ENCODE results near the gene CCDC71L. TPM values are rescaled to one million over a fixed set of nuclear protein-coding genes. Genes with fewer than 3 reads are reported as not detected.
A peak's percentile ranks its signal among the peaks of the same experiment; 100 is the strongest.

CCDC71L gene
- total RNA-seq, 1 experiment from 2014 or later: 11.0 TPM

DNA sequence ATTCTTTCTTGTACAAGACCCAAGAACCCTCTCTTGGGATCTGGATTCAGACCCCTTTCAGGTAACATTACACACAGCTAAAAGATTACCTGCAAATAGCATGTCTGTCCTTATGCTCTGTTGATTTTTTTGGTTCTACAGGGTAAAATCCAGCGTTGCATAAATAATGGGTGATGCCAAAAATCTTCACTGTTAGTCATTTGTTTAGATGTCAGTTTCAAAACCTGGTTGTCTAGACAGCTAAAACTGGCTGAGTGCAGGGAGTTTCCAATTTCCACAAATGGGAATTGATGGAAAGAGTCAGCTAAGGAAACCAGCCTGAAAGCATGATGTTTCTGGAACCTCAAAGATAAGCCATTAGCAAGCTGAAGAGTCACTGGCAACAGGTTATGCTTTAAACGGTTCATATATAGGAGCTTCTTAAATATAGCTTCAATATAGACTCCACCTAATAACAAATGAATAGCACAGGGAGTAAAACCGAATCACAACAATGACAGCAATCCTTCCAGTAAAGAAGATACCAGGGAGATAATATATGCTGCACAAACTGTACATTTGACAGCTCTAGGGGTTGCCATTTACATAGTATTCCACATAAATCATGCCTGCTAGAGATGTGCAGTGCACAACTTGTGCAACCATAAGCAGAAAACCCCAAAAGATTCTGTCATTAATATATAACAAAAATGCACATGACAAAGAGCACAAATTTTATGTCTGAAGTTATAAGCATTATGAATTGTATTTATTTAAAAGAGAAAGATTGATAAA is 20.4 kb downstream of the CCDC71L start:
- H3K27me3 ChIP-seq: no peaks in the 10 kb centered on the region
- H3K4me3 ChIP-seq: no peak overlapping the region
- H3K36me3 ChIP-seq: no peaks in the 10 kb centered on the region
- DNase-seq: peak; percentile 11
- H3K9me3 ChIP-seq: no peaks in the 10 kb centered on the region

DNA sequence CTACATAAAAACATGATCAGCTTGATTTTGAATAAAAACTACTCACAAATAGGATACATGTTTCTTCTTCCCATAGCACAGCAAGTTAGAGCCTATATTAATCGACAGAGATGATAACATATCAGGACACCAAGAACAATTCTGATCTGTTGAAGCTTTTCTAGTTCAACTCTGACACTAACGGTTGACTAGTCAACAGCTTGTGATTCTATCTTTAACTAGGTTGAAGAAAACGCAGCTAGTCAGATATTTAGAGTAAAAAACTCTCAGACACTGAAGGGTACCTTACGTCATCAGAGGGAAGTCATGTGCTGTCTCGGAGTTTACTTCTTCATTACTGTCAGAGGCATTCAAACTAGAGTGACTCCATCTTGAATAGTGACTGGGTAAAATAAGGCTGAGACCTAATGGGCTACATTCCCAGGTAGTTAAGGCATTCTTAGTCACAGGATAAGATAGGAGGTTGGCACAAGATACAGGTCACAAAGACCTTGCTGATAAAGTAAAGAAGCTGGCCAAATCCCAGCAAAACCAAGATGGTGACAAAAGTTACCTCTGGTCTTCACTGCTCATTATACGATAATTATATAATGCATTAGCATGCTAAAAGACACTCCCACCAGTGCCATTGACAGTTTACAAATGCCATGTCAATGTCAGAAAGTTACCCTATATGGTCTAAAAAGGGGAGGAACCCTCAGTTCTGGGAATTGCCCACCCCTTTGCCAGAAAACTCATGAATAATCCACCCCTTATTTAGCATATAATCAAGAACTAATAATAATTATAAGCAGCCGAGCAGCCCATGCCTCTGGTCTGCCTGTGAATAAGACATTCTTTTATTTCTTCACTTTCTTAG is 21.3 kb downstream of the CCDC71L start:
- H3K9me3 ChIP-seq: no peaks in the 10 kb centered on the region
- no peak for DNase-seq
- H3K4me3 ChIP-seq: no peak overlapping the region
- no peaks in the 10 kb centered on the region for H3K36me3 ChIP-seq
- no peaks in the 10 kb centered on the region for H3K27me3 ChIP-seq

DNA sequence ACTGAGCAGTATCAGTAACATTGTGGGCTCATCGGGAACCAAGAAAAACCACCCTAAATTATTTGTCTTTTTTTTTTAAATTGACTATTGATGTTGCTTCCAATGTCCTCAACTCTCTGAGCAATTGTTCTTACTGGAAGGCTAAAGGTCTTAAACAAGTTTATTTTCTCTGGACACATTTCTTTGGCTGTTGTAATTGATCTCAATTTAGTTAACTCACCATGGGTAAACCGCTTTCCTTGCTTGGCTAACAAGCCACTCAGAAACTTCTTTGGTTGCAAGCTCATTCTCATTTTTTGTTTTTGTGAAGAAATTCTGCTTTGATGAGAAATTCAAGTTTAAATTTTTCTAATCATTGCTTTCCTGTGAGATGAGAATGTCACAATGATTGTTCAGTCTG is 25.5 kb downstream of the CCDC71L start:
- H3K4me3 ChIP-seq: no peak overlapping the region
- no peaks in the 10 kb centered on the region for H3K9me3 ChIP-seq
- no peak for DNase-seq
- no peaks in the 10 kb centered on the region for H3K36me3 ChIP-seq
- no peaks in the 10 kb centered on the region for H3K27me3 ChIP-seq

DNA sequence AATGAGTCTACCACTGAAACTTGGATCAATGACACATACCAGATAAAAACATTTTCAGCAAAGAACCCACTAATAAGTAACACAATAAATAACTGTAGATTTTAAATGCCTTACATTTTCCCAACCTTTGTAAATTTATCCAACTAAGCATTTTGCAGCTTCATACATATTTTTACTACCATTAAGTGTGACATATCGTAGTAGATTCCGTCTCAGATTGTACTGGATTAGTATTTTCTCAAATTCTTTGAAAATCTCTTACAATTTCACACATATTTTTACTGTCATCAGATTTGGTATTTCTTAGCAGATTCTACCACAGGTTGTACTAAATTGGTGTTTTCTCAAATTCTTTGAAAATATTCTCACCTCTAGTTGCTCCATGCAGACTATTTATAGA is 26.0 kb downstream of the CCDC71L start:
- no peak for DNase-seq
- Histone ChIP-seq H3K4me3 (no peak overlapping the region), H3K36me3 (no peaks in the 10 kb centered on the region), H3K27me3 (no peaks in the 10 kb centered on the region), H3K9me3 (no peaks in the 10 kb centered on the region)

DNA sequence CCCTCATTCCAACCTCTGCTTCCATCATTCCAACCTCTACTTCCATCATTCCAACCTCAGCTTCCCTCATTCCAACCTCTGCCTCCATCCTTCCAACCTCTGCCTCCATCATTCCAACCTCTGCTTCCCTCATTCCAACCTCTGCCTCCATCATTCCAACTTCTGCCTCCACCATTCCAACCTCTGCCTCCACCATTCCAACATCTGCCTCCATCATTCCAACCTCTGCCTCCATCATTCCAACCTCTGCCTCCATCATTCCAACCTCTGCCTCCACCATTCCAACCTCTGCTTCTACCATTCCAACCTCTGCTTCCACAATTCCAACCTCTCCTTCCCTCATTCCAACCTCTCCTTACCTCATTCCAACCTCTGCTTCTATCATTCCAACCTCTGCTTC is 30.3 kb downstream of the CCDC71L start:
- Histone ChIP-seq H3K9me3 (no peaks in the 10 kb centered on the region), H3K36me3 (no peaks in the 10 kb centered on the region), H3K27me3 (no peaks in the 10 kb centered on the region), H3K4me3 (no peak overlapping the region)
- DNase-seq: no peak

DNA sequence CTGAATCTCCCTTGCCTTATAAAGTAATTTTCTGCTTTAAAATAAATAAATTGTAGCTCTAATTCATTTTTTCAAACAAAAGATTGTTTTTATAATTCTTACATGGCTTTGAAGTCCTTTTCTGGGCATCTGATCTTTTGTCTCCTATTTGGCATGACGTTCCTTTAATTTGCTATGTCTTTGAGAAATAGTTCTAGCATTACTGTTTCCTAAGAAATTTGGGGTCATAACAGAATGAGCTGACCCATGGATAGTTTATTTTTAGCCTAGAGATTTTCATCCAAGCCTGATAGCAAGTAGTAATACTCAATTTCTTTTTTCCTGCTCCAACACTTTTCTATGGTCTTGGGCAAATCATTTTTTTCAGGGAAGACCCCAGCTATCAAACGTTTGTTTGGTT is 31.4 kb downstream of the CCDC71L start:
- no peaks in the 10 kb centered on the region for H3K9me3 ChIP-seq
- no peaks in the 10 kb centered on the region for H3K36me3 ChIP-seq
- H3K27me3 ChIP-seq: no peaks in the 10 kb centered on the region
- DNase-seq: no peak
- no peak overlapping the region for H3K4me3 ChIP-seq

DNA sequence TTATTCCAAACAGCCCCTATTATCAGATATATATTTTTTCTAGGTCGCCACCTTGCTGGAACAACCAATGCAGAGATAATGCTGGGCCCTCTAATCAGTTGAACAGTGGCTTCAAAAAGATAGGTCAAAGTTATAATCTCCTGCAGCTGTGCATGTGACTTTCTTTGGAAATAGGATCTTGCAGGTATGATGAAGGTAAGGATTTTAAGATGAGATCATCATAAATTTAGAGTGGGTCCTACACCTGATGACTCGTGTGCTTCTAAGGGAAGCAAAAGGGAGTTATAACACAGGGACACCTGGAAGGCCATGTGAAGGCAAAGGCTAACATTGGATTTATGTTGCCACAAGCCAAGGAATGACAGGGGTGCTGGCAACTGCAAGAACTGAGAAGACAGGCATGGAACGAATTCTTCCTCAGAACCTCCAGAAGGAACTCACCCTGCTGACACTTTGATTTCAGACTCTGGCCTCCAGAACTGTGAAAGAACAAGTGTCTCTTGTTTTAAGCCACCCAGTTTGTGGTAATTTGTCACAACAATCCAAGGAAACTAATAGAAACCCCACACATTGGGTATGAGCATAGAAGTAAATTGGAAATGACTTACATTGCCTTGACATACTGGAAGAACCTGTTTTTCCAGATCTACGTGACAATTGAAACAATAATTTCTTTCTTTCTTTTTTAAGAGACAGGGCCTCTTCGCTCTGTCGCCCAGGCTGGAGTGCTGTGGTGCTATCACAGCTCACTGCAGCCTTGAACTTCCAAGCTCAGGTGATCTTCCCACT is 34.4 kb downstream of the CCDC71L start:
- Histone ChIP-seq H3K9me3 (peaks cover 6% of the 10 kb centered on the region; the same call in 1 of the 2 replicates), H3K36me3 (no peaks in the 10 kb centered on the region), H3K4me3 (no peak overlapping the region), H3K27me3 (no peaks in the 10 kb centered on the region)
- DNase-seq: no peak

DNA sequence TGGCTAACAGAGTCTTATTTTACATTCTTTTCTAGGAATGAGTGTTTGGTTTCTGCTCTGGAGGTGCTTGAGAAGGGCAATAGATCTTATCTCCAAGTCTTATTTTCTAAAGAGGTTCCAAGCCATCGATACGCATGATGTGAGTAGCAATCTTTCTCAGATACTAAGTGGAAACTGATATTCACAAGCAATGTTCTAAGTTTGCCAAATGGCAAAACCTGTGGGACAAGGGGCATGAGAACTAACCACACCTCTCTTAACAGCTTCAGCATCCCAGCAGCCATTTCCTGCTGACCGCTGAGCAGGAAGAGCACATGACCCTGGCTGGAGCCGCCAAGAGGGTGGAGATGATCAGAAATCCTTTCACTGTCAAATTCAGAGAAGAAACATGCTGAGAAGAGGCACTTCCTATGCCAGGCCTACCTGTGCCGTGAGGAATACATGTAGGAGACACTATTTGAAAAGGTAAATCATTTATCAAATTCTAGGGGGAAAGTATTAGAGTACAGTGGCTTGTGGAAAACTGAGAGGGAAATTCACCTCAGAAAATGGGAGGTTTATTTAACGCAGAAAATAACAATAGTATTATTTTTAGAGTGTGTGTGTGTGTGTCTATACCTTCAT is 35.2 kb downstream of the CCDC71L start:
- H3K27me3 ChIP-seq: no peaks in the 10 kb centered on the region
- H3K4me3 ChIP-seq: no peak overlapping the region
- H3K9me3 ChIP-seq: peaks cover 10% of the 10 kb centered on the region; the same call in 1 of the 2 replicates
- no peaks in the 10 kb centered on the region for H3K36me3 ChIP-seq
- DNase-seq: no peak

DNA sequence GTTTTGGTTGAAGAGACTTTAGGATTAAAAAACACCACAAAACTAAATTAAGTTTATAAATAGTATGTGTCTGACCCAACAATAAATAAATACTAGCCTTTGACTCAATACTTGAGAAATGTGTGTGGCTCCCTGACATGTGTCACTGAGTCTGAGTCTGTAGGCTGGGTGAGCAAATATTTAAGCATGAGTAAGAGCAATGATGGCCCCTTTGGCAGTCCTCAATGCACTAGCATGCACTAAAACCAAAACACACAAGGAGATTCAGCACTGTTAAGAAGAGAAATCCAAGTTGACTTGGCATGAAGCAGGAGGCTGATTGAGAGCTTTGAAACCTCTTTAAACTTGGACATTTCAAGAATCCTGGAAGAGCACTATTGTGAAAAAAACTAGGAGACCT is 37.1 kb downstream of the CCDC71L start:
- peaks cover 10% of the 10 kb centered on the region; the same call in 1 of the 2 replicates for H3K9me3 ChIP-seq
- DNase-seq: peak; percentile 73
- no peaks in the 10 kb centered on the region for H3K36me3 ChIP-seq
- no peak overlapping the region for H3K4me3 ChIP-seq
- no peaks in the 10 kb centered on the region for H3K27me3 ChIP-seq

DNA sequence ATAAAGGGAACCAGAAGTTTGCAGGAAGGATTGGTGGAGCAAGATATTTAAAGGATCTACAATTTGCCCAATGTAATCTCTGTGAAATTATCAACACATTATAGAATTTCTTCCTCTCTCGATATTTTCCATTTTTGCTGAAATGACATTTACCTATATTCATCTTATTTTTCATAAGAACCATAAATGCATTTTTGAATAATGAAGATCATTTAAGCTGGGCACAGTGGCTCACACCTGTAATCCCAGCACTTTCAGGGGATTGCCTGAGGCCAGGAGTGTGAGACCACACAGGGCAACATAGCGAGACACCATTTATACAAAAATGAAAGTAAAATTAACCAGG is 37.7 kb downstream of the CCDC71L start:
- Histone ChIP-seq H3K4me3 (no peak overlapping the region), H3K36me3 (no peaks in the 10 kb centered on the region), H3K27me3 (no peaks in the 10 kb centered on the region), H3K9me3 (peaks cover 10% of the 10 kb centered on the region; the same call in 1 of the 2 replicates)
- DNase-seq: no peak

DNA sequence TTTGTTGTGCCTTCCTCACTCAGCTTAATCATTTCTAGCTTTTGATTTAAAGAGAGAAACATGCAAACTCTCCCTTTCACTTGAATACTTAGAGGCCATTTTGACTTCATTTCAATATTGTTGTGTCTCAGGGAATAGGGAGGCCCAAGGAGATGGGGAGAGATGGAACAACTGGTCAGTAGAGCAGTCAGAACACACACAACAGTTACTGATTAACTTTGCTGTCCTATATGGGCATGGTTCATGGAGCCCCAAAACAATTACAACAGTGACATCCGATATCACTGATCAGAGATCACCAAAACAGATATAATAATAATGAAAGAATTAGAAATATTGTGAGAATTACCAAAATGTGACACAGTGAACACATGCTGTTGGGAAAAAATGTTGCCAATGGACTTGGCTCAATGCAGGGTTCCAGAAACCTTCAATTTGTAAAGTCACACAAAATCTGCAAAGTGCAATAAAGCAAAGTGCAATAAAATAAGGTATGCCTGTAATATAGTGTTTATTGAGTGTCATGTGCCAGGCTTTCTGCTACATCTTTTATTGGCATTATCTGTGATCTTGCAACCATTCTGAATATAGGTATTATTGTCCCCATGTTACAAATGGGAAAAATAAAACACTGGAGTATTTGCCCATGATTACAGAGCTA is 38.2 kb downstream of the CCDC71L start:
- H3K36me3 ChIP-seq: no peaks in the 10 kb centered on the region
- DNase-seq: no peak
- no peak overlapping the region for H3K4me3 ChIP-seq
- no peaks in the 10 kb centered on the region for H3K27me3 ChIP-seq
- H3K9me3 ChIP-seq: peaks cover 10% of the 10 kb centered on the region; the same call in 1 of the 2 replicates

DNA sequence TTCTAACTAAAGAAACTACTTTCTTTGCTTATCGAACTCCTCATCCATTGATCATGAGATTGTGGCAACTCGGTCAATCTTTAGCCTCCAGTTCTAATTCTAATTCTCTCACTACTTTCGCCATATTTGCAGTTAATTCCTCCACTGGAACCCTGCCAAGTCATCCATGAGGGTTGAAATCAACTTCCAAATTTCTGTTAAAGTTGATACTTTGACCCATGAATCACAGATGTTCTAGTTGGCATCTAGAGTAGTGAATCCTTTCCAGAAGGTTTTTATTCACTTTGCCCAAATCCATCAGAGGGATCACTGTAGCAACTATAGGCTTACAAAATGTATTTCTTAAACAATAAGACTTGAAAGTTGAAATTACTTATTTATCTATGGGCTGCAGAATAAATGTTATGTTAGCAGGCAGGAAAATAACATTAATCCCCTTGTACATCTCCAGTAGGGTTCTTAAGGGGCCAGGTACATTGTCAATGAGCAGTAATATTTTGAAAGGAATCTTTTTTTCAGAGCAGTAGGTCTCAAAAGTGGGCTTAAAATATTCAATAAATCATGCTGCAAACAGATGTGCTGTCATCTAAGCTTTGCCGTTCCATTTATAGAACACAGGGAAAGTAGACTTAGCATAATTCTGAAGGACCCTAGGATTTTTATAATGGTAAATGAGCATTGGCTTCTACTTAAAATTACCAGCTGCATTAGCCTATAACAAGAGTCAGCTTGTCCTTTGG is 39.4 kb downstream of the CCDC71L start:
- Histone ChIP-seq H3K36me3 (no peaks in the 10 kb centered on the region), H3K9me3 (peaks cover 10% of the 10 kb centered on the region; the same call in 1 of the 2 replicates)

DNA sequence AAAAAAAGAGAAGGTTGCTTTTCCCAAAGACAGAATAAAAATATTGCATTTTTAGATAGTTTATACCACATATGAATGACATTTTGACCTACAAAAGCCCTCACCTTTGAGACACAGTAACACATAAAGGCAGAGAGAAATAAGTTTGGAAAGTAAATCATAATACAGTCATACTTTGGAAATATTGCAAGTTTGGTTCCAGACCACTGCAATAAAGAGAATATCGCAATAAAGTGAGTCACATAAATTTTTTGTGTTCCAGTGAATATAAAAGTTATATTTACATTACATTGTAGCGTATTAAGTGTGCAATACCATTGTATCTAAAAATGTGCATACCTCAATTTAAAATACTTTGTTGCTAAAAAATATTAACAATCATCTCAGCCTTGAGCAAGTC is 40.3 kb downstream of the CCDC71L start:
- no peak for DNase-seq
- Histone ChIP-seq H3K36me3 (no peaks in the 10 kb centered on the region), H3K27me3 (no peaks in the 10 kb centered on the region), H3K4me3 (no peak overlapping the region), H3K9me3 (peaks cover 10% of the 10 kb centered on the region; the same call in 1 of the 2 replicates)

More for the DNA sequence above, 39.4 kb downstream of the CCDC71L start:
- DNase-seq: no peak
- Histone ChIP-seq H3K4me3 (no peak overlapping the region), H3K27me3 (no peaks in the 10 kb centered on the region)

DNA sequence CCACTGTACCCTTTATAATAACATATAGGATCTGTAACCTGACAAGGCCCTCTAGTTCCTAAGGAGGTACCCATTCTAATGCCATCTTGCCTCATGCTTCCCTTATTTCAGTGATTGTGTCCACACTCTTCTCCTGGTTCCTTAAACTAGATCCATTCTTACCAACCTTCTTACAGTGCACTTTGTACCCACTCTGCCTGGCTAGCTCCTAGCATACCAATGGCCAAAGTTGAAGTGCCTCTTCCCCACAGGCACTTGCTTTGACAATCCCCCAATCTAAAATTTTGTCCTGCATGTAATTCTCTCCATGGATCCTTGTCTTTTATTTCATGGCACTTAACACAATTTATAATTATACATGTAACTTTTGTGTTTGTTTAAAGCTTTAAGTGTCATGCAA is 40.9 kb downstream of the CCDC71L start:
- H3K4me3 ChIP-seq: no peak overlapping the region

DNA sequence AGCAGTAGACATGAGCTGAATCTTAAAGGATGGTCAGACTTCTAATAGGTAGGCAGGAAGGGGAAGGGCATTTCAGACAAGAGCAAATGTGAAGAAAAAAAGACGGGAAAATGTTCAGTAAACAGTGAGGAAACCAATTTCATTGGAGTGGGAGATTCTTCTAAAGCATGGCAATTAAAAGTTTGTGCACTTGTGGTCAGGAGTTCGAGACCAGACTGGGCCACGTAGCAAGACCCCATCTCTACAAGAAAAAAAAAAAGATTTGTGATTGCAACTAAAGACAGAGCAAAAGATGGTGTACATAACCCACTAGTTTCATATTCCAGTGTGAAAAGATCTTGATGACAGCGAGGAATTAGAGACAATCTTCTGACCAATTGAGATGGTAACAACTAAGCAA is 41.7 kb downstream of the CCDC71L start:
- Histone ChIP-seq H3K36me3 (no peaks in the 10 kb centered on the region), H3K27me3 (no peaks in the 10 kb centered on the region), H3K9me3 (peaks cover 10% of the 10 kb centered on the region; the same call in 1 of the 2 replicates), H3K4me3 (no peak overlapping the region)
- DNase-seq: no peak

More for the DNA sequence above, 40.9 kb downstream of the CCDC71L start:
- peaks cover 10% of the 10 kb centered on the region; the same call in 1 of the 2 replicates for H3K9me3 ChIP-seq
- H3K36me3 ChIP-seq: no peaks in the 10 kb centered on the region
- no peaks in the 10 kb centered on the region for H3K27me3 ChIP-seq
- no peak for DNase-seq
